Glutamatergic neuron (in vitro differentiated cells): ENCODE results near the gene RHOA. TPM values are rescaled to one million over a fixed set of nuclear protein-coding genes. Genes with fewer than 3 reads are reported as not detected.

Experiments
- DNase-seq: peaks from one replicate; pipeline ENCODE4 v3.0.0; 2022
- H3K27ac Mint-ChIP-seq: one replicate; pipeline ENCODE4 v1.8.0; 2020; ENCODE audit warnings: mild to moderate bottlenecking, mixed read lengths, inconsistent platforms; ENCODE audit not compliant: unreplicated experiment
- H3K27me3 Mint-ChIP-seq: one replicate; pipeline ENCODE4 v1.8.0; 2020; ENCODE audit warnings: mild to moderate bottlenecking, moderate library complexity, mixed read lengths, inconsistent platforms; ENCODE audit not compliant: unreplicated experiment
- H3K36me3 Mint-ChIP-seq: one replicate; pipeline ENCODE4 v1.8.0; 2020; ENCODE audit warnings: mild to moderate bottlenecking, mixed read lengths, inconsistent platforms; ENCODE audit not compliant: unreplicated experiment
- H3K4me1 Mint-ChIP-seq: one replicate; pipeline ENCODE4 v1.8.0; 2020; ENCODE audit warnings: mild to moderate bottlenecking, low read depth, mixed read lengths, inconsistent platforms; ENCODE audit not compliant: unreplicated experiment
- H3K4me3 Mint-ChIP-seq: one replicate; pipeline ENCODE4 v1.8.0; 2020; ENCODE audit warnings: mild to moderate bottlenecking, mixed read lengths, inconsistent platforms; ENCODE audit not compliant: unreplicated experiment
- H3K9me3 Mint-ChIP-seq: one replicate; pipeline ENCODE4 v1.8.0; 2020; ENCODE audit warnings: mild to moderate bottlenecking, moderate library complexity, mixed read lengths, inconsistent platforms; ENCODE audit not compliant: unreplicated experiment
- CTCF ChIP-seq: fragments of 200-600 bp; sonication (generic); IDR thresholded peaks from one replicate; pipeline ENCODE4 v1.5.0; 2021; ENCODE audit not compliant: partially characterized antibody, unreplicated experiment
- total RNA-seq: library from RNA; stranded (reverse); fragmentation: NEBNext Ultra II Directional; extraction: Animal tissue kit (Norgen Biotek cat#: 25700); gene quantifications from one replicate; pipeline ENCODE4 v1.2.1, GENCODE V29; 2021; ENCODE audit not compliant: unreplicated experiment

Gene RHOA
- total RNA-seq, 1 donor from 2014 or later, result 262 TPM

GRCh38 chr3:49417516-49418120, 5.8 kb upstream of the RHOA start:
- Mint-ChIP-seq H3K4me1 (peaks cover 20% of the 10 kb centered on the region), H3K36me3 (no peaks in the 10 kb centered on the region), H3K27ac (no peak overlapping the region), H3K4me3 (no peak overlapping the region), H3K27me3 (peaks cover 3% of the 10 kb centered on the region), H3K9me3 (peaks cover 2% of the 10 kb centered on the region)
- TF ChIP-seq CTCF, result no peak
- DNase-seq, result no peak

DNA sequence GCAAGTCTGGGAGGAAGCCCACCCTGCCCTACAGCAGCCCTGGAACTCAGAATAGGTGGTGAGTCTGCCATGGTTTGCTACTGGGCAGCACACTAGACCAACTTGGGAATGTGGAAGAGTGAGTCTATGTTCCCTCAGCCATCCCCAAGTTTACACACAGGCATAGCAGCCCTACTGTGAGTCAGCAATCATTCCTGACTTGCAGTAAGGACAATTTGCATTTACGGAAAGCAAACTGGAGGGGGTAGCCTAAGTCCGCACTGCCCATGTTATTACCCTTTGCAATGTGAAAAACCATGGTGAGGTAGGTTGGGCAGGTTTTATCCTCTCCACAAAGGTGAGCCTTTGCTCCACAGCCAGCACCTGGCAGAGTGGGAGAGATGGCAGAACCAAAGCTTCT, 5.1 kb upstream of the RHOA start:
- no peak for TF ChIP-seq CTCF
- peaks cover 2% of the 10 kb centered on the region for H3K27me3 Mint-ChIP-seq
- no peak overlapping the region for H3K27ac Mint-ChIP-seq
- DNase-seq, result no peak
- H3K9me3 Mint-ChIP-seq, result peaks cover 5% of the 10 kb centered on the region
- H3K4me1 Mint-ChIP-seq, result peaks cover 21% of the 10 kb centered on the region
- no peak overlapping the region for H3K4me3 Mint-ChIP-seq
- no peaks in the 10 kb centered on the region for H3K36me3 Mint-ChIP-seq

GRCh38 chr3:49415931-49416601, 4.3 kb upstream of the RHOA start:
- no peak for DNase-seq
- Mint-ChIP-seq H3K4me3 (peak overlapping the region; percentile 2), H3K36me3 (no peaks in the 10 kb centered on the region), H3K9me3 (peaks cover 6% of the 10 kb centered on the region), H3K27me3 (peaks cover 2% of the 10 kb centered on the region), H3K27ac (peak overlapping the region; percentile 57), H3K4me1 (peaks cover 21% of the 10 kb centered on the region)
- no peak for TF ChIP-seq CTCF

- no peak for DNase-seq
- Mint-ChIP-seq H3K4me1 (peaks cover 32% of the 10 kb centered on the region), H3K36me3 (no peaks in the 10 kb centered on the region), H3K9me3 (peaks cover 11% of the 10 kb centered on the region), H3K27me3 (peaks cover 2% of the 10 kb centered on the region), H3K4me3 (no peak overlapping the region), H3K27ac (no peak overlapping the region)
- no peak for TF ChIP-seq CTCF
Measured at GRCh38 chr3:49414753-49415152, 3.0 kb upstream of the RHOA start.

DNA sequence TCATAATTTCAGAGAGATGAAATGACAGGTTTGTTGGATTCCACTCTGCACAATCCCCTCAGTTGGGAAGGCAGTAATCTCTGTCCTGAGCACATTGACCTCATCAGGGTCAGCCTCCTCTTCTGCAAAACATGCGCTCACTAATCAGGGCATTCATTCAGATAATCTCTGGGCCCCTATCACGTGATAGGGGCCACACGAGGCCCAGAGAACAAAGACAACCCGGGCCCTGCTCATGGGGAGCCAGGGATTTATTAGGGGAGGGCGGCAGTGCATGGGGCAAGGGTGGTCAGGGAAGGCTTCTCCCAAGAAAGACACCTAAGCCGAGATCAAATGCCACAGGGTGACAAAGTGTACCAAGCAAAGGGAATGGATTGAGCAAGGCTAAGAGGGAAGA, 1.6 kb upstream of the RHOA start:
- Mint-ChIP-seq H3K4me3 (peak overlapping the region; percentile 87), H3K9me3 (peaks cover 11% of the 10 kb centered on the region), H3K36me3 (no peaks in the 10 kb centered on the region), H3K4me1 (peaks cover 39% of the 10 kb centered on the region), H3K27me3 (peaks cover 2% of the 10 kb centered on the region), H3K27ac (peak overlapping the region; percentile 12)
- TF ChIP-seq CTCF, result no peak
- DNase-seq, result no peak
